B cell (primary cell): ENCODE data around the gene MAD1L1.

ENCODE experiments used
- EZH2 ChIP-seq: IDR thresholded peaks from 2 replicates; pipeline ENCODE4 v1.6.1; 2012; ENCODE audit warnings: borderline replicate concordance, low read depth, mild to moderate bottlenecking, moderate library complexity, low read length; ENCODE audit not compliant: insufficient read depth, poor library complexity, severe bottlenecking
- TF ChIP-seq, protein P1 (sequence below): fragments of 200-600 bp; IDR thresholded peaks from one replicate; pipeline ENCODE4 v1.8.0; 2022; ENCODE audit warnings: antibody characterized with exemption, mild to moderate bottlenecking

DNA sequence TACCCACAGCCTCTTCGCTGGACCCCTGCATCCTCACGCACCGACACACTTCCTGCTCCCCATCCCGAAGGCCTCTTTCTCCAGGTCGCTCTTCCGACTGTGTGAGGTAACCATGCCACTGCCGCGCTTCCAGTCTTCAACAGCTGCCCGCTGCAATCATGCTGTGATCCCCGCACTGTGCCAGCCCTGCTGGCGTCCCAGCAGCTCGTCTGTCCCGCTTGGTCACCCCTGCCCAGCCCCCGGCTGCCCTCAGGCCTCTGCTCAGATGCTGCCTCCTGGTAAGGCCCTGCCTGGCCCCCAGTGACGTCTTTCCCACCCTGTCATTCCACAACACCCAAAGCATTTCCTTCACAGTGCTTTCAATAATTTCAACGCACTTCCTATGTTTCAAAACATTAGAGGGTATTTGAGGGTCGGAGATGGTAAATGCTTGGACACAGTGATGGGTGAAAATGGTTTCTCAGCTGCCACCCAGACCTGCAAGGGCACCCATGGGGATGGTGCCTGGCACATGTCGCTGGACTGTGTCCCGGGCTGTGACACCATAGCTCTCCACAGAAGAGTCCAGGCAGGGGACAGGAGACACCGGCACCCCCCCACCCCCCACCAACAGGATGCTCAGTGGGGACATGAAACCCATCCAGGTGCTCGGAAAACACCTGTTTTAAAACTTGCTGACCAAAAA lies 125.2 kb downstream of the MAD1L1 start:
- TF ChIP-seq, protein P1, sequence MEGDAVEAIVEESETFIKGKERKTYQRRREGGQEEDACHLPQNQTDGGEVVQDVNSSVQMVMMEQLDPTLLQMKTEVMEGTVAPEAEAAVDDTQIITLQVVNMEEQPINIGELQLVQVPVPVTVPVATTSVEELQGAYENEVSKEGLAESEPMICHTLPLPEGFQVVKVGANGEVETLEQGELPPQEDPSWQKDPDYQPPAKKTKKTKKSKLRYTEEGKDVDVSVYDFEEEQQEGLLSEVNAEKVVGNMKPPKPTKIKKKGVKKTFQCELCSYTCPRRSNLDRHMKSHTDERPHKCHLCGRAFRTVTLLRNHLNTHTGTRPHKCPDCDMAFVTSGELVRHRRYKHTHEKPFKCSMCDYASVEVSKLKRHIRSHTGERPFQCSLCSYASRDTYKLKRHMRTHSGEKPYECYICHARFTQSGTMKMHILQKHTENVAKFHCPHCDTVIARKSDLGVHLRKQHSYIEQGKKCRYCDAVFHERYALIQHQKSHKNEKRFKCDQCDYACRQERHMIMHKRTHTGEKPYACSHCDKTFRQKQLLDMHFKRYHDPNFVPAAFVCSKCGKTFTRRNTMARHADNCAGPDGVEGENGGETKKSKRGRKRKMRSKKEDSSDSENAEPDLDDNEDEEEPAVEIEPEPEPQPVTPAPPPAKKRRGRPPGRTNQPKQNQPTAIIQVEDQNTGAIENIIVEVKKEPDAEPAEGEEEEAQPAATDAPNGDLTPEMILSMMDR = no peak
- no peak for TF ChIP-seq EZH2
